H1 (cell line): ENCODE measurements around the gene RPS5. TPM values are rescaled to one million over a fixed set of nuclear protein-coding genes. Genes with fewer than 3 reads are reported as not detected.

Source experiments
- CTCF ChIA-PET: fragments of 300-600 bp; sonication (Branson Sonifier 250); formaldehyde crosslinking; loops from one replicate; lab custom pipeline; 2021; ENCODE audit not compliant: partially characterized antibody; lab: Charles Lee
- POLR2A ChIA-PET: fragments of 300-600 bp; sonication (Branson Sonifier 250); formaldehyde crosslinking; loops from one replicate; lab custom pipeline; 2021; ENCODE audit warnings: inconsistent platforms; ENCODE audit not compliant: partially characterized antibody; lab: Charles Lee
- DNase-seq, 2 experiments: peaks; one replicate each; pipeline versions ENCODE4 v3.0.0 to v3.0.0-alpha.2; 2010 to 2022; ENCODE audit warnings: low spot score in 2 of 2, low read depth in 1 of 2, mixed read lengths in 1 of 2
- FAIRE-seq: peaks from 2 replicates; lab custom pipeline; 2011; peaks lifted over from hg19 to GRCh38; lab: Jason Lieb, UNC
- H2AFZ ChIP-seq: 2 replicates; pipeline ENCODE4 v1.8.1; 2012; ENCODE audit warnings: low read length, inconsistent platforms
- H2AK5ac ChIP-seq: 2 replicates; pipeline ENCODE4 v1.6.1; 2013; ENCODE audit warnings: low read depth, low read length
- H2BK120ac ChIP-seq: replicated peaks from 2 replicates; pipeline ENCODE3; 2013; ENCODE audit warnings: low read depth, low read length, inconsistent platforms
- H2BK12ac ChIP-seq: 2 replicates; pipeline ENCODE4 v1.6.1; 2013; ENCODE audit warnings: low read depth, low read length
- H2BK15ac ChIP-seq: 2 replicates; pipeline ENCODE4 v1.6.1; 2013; ENCODE audit warnings: low read length
- H2BK20ac ChIP-seq: 2 replicates; pipeline ENCODE4 v1.6.1; 2013; ENCODE audit warnings: low read length
- H2BK5ac ChIP-seq: 2 replicates; pipeline ENCODE4 v1.6.1; 2013; ENCODE audit warnings: low read depth, low read length
- H3K14ac ChIP-seq: 2 replicates; pipeline ENCODE4 v1.6.1; 2013; ENCODE audit warnings: inconsistent platforms; ENCODE audit not compliant: insufficient read length
- H3K18ac ChIP-seq: 2 replicates; pipeline ENCODE4 v1.6.1; 2013; ENCODE audit warnings: low read length; ENCODE audit errors: extremely low read depth
- H3K23ac ChIP-seq: 2 replicates; pipeline ENCODE4 v1.6.1; 2013; ENCODE audit warnings: inconsistent platforms; ENCODE audit not compliant: insufficient read length
- H3K23me2 ChIP-seq: 2 replicates; pipeline ENCODE4 v1.6.1; 2013; ENCODE audit warnings: low read depth, low read length
- H3K27ac ChIP-seq: 2 replicates; pipeline ENCODE4 v1.6.1; 2011; ENCODE audit warnings: low read depth, low read length, inconsistent platforms
- H3K27me3 ChIP-seq, 4 experiments: replicated peaks in 1 of 4; 1 replicate in 1 of 4; 2 replicates in 3 of 4; pipeline versions ENCODE4 v1.6.1 to v1.8.1; 2011 to 2013; ENCODE audit warnings: low read length in 3 of 4, mild to moderate bottlenecking in 3 of 4, inconsistent platforms in 2 of 4, mixed read lengths in 2 of 4, moderate library complexity in 1 of 4; ENCODE audit not compliant: control insufficient read depth in 3 of 4, insufficient read depth in 3 of 4; ENCODE audit errors: extremely low read depth in 1 of 4
- H3K36me3 ChIP-seq, 4 experiments: 2 replicates each; pipeline versions ENCODE4 v1.6.1 to v1.8.1; 2011 to 2013; ENCODE audit warnings: mild to moderate bottlenecking in 4 of 4, low read length in 3 of 4, moderate library complexity in 2 of 4, control low read depth in 1 of 4, inconsistent platforms in 1 of 4; ENCODE audit not compliant: insufficient read depth in 4 of 4, control insufficient read depth in 2 of 4
- H3K4ac ChIP-seq: replicated peaks from 2 replicates; pipeline ENCODE3; 2013; ENCODE audit warnings: low read length, low read depth, mixed read lengths, inconsistent platforms; ENCODE audit not compliant: insufficient read length
- H3K4me1 ChIP-seq, 4 experiments: replicated peaks in 1 of 4; 1 replicate in 1 of 4; 2 replicates in 3 of 4; pipeline versions ENCODE4 v1.6.1 to v1.8.1; 2011 to 2013; ENCODE audit warnings: low read length in 3 of 4, inconsistent platforms in 2 of 4, mixed read lengths in 1 of 4; ENCODE audit not compliant: insufficient read depth in 4 of 4, control insufficient read depth in 3 of 4
- H3K4me2 ChIP-seq, 2 experiments: 2 replicates each; pipeline versions ENCODE4 v1.6.1 to v1.8.1; 2011 to 2013; ENCODE audit warnings: low read depth in 2 of 2, low read length in 2 of 2, control low read depth in 1 of 2, inconsistent platforms in 1 of 2, mild to moderate bottlenecking in 1 of 2; ENCODE audit not compliant: insufficient read depth in 1 of 2
- H3K4me3 ChIP-seq, 4 experiments: fragments of 200-600, 300-600 bp in 1 of 4; sonication (generic), shearing (Covaris generic), sonication (Bioruptor Twin) in 1 of 4; 2 replicates each; pipeline versions ENCODE4 v1.5.1 to v1.8.1; 2011 to 2016; ENCODE audit warnings: low read length in 4 of 4, low read depth in 3 of 4, control low read depth in 2 of 4, inconsistent platforms in 2 of 4, mild to moderate bottlenecking in 2 of 4, mixed read lengths in 1 of 4, moderate library complexity in 1 of 4; ENCODE audit not compliant: insufficient read depth in 2 of 4; ENCODE audit errors: extremely low read depth in 1 of 4
- H3K56ac ChIP-seq: replicated peaks from 2 replicates; pipeline ENCODE3; 2013; ENCODE audit warnings: low read depth, mild to moderate bottlenecking, mixed read lengths, low read length, inconsistent platforms; ENCODE audit not compliant: insufficient read length
- H3K79me1 ChIP-seq: 2 replicates; pipeline ENCODE4 v1.6.1; 2013; ENCODE audit warnings: low read depth, low read length, control low read depth
- H3K79me2 ChIP-seq, 2 experiments: 2 replicates each; pipeline versions ENCODE4 v1.6.1 to v1.8.1; 2012 to 2013; ENCODE audit warnings: low read length in 2 of 2, mild to moderate bottlenecking in 2 of 2, inconsistent platforms in 1 of 2; ENCODE audit not compliant: insufficient read depth in 2 of 2, control insufficient read depth in 1 of 2
- H3K9ac ChIP-seq, 4 experiments: replicated peaks in 1 of 4; 1 replicate in 1 of 4; 2 replicates in 3 of 4; pipeline versions ENCODE4 v1.6.1 to v1.8.1; 2011 to 2013; ENCODE audit warnings: low read depth in 3 of 4, low read length in 3 of 4, control low read depth in 2 of 4, mild to moderate bottlenecking in 2 of 4, moderate library complexity in 2 of 4, inconsistent platforms in 1 of 4; ENCODE audit errors: extremely low read depth in 1 of 4
- H3K9me3 ChIP-seq, 2 experiments: 2 replicates each; pipeline versions ENCODE4 v1.6.1 to v1.8.1; 2012 to 2013; ENCODE audit warnings: mild to moderate bottlenecking in 2 of 2, moderate library complexity in 2 of 2, control low read depth in 1 of 2, inconsistent platforms in 1 of 2, low read depth in 1 of 2, low read length in 1 of 2, mixed read lengths in 1 of 2; ENCODE audit not compliant: insufficient read depth in 2 of 2
- H4K20me1 ChIP-seq, 2 experiments: replicated peaks in 1 of 2; 2 replicates each; pipeline versions ENCODE3 to v1.8.1; 2011 to 2013; ENCODE audit warnings: inconsistent platforms in 2 of 2, low read length in 2 of 2, mild to moderate bottlenecking in 1 of 2; ENCODE audit not compliant: insufficient read depth in 2 of 2, control insufficient read depth in 1 of 2
- H4K5ac ChIP-seq: 2 replicates; pipeline ENCODE4 v1.6.1; 2013; ENCODE audit warnings: low read length, low read depth, mixed read lengths, inconsistent platforms; ENCODE audit not compliant: insufficient read length
- H4K8ac ChIP-seq: 2 replicates; pipeline ENCODE4 v1.8.0; 2013; ENCODE audit warnings: mild to moderate bottlenecking, moderate library complexity, low read length, inconsistent platforms; ENCODE audit not compliant: insufficient read depth; ENCODE audit errors: extremely low read depth
- H4K91ac ChIP-seq: replicated peaks from 2 replicates; pipeline ENCODE3; 2013; ENCODE audit warnings: low read length, mixed read lengths, inconsistent platforms; ENCODE audit not compliant: insufficient read length
- ASH2L ChIP-seq: fragments of 200-600, 300-600 bp; sonication (generic); IDR thresholded peaks from one replicate; pipeline ENCODE4 v1.7.1; 2017; ENCODE audit warnings: low read length
- BCL11A ChIP-seq, 2 experiments: IDR thresholded peaks; one replicate each; pipeline ENCODE4 v1.6.1; 2011; ENCODE audit warnings: low read depth in 2 of 2, low read length in 2 of 2, mild to moderate bottlenecking in 2 of 2
- EGR1 ChIP-seq: IDR thresholded peaks from 2 replicates; pipeline ENCODE4 v1.6.1; 2011; ENCODE audit warnings: low read depth, low read length, borderline replicate concordance
- GTF2F1 ChIP-seq: IDR thresholded peaks from 2 replicates; pipeline ENCODE4 v1.6.1; 2012; ENCODE audit warnings: low read depth, low read length, improper control_type of control experiment, borderline replicate concordance
- JUND ChIP-seq: IDR thresholded peaks from 2 replicates; pipeline ENCODE4 v1.6.1; 2011; ENCODE audit warnings: mild to moderate bottlenecking, improper control_type of control experiment, low read length
- KDM4A ChIP-seq: IDR thresholded peaks from one replicate; pipeline ENCODE4 v1.7.1; 2012; ENCODE audit warnings: low read depth, mild to moderate bottlenecking, moderate library complexity, low read length, inconsistent platforms; ENCODE audit not compliant: severe bottlenecking
- NRF1 ChIP-seq: IDR thresholded peaks from 2 replicates; pipeline ENCODE4 v1.6.1; 2011; ENCODE audit warnings: mild to moderate bottlenecking, low read depth, low read length, improper control_type of control experiment
- POU5F1 ChIP-seq: IDR thresholded peaks from 2 replicates; pipeline ENCODE4 v1.6.1; 2011; ENCODE audit warnings: low read depth, mild to moderate bottlenecking, low read length, moderate library complexity
- SIX5 ChIP-seq: IDR thresholded peaks from 2 replicates; pipeline ENCODE4 v1.6.1; 2011; ENCODE audit warnings: mild to moderate bottlenecking, low read depth, low read length
- WGBS, 2 experiments: shearing (Covaris generic) in 1 of 2; methylation state at CpG; one replicate each; pipeline versions ENCODE4 v1.1.6 to v1.1.7; 2013 to 2015; ENCODE audit warnings: low lambda C conversion rate in 2 of 2, mixed read lengths in 2 of 2, inconsistent platforms in 1 of 2, low coverage in 1 of 2, missing lambda C conversion rate in 1 of 2; ENCODE audit not compliant: insufficient replicate concordance in 2 of 2, insufficient coverage in 1 of 2, insufficient read length in 1 of 2; ENCODE audit errors: extremely low coverage in 1 of 2, missing lambda C conversion rate in 1 of 2; 5-methylcytosine and 5-hydroxymethylcytosine counted together
- polyA plus RNA-seq, 7 experiments: library from polyadenylated mRNA; depleted of rRNA in 3 of 7; stranded (reverse) in 5 of 7; unstranded in 2 of 7; fragments of >200 nt in 5 of 7; fragments of 200-250 nt in 2 of 7; gene quantifications; 1 replicate in 5 of 7; 2 replicates in 1 of 7; 4 replicates in 1 of 7; pipeline versions ENCODE4 v1.2.1 to v1.2.3, GENCODE V29; 2011 to 2013; ENCODE audit warnings: missing spikeins in 2 of 7, mixed read lengths in 2 of 7
- total RNA-seq: library from RNA; stranded (reverse); fragmentation: NEBNext Ultra II Directional; extraction: Animal tissue kit (Norgen Biotek cat#: 25700); gene quantifications from 2 replicates; pipeline ENCODE4 v1.2.1, GENCODE V29; 2021
- TF ChIP-seq, protein P1 (sequence below): IDR thresholded peaks from 2 replicates; pipeline ENCODE4 v1.6.1; 2011; ENCODE audit warnings: low read length, improper control_type of control experiment

RPS5 gene
- total and polyA plus RNA-seq, 2 of the 8 experiments (the other 6 are each of a cell fraction or from before 2014, with no cell fraction given), result 1,557 to 5,731 TPM

DNA sequence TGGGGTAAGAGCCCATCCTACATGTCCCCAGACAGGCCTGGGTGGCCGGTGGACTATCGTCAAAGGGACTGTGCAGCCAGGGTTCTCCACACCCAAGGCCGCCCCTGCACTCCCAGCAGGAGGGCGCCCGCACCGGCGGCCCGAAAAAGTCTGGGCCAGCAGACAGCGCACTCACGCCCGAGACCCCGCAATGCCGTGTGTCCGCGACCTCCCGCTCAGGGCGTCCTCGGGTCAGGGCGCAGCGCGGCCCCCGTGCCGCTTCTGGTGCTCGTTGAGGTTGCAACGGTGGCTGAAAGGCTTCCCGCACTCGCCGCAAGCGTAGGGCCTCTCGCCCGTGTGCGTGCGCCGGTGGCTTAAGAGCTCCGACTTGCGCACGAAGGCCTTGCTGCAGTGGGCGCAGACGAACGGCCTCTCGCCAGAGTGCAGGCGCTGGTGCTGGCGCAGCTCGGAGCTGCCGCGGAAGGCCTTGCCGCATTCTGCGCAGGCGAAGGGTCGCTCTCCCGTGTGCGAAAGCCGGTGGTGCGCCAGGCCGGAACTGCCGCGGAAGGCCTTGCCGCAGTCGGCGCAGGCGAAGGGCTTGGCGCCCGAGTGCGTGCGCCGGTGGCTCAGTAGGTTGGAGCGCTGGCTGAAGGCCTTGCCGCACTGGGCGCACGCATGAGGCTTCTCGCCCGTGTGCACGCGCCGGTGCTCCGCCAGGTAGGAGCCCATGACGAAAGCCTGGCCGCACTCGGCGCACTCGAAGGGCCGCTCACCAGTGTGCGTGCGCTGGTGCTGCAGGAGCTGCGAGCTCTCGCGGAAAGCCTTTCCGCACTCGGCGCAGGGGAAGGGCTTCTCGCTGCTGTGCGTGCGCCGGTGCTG, 30.9 kb upstream of the RPS5 start:
- no peak for FAIRE-seq
- no peak overlapping the region for H3K23ac ChIP-seq
- no peak overlapping the region for H3K56ac ChIP-seq
- H2AFZ ChIP-seq, result no peak overlapping the region
- no peak overlapping the region for H2BK5ac ChIP-seq
- H4K91ac ChIP-seq, result no peak overlapping the region
- no peaks in the 10 kb centered on the region for H3K79me2 ChIP-seq
- TF ChIP-seq KDM4A, result no peak
- TF ChIP-seq POU5F1, result no peak
- TF ChIP-seq NRF1, result no peak
- TF ChIP-seq EGR1, result no peak
- no peak for TF ChIP-seq JUND
- TF ChIP-seq, protein P1, sequence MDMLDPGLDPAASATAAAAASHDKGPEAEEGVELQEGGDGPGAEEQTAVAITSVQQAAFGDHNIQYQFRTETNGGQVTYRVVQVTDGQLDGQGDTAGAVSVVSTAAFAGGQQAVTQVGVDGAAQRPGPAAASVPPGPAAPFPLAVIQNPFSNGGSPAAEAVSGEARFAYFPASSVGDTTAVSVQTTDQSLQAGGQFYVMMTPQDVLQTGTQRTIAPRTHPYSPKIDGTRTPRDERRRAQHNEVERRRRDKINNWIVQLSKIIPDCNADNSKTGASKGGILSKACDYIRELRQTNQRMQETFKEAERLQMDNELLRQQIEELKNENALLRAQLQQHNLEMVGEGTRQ, result no peak
- no peak for TF ChIP-seq ASH2L
- TF ChIP-seq SIX5, result no peak
- TF ChIP-seq GTF2F1, result no peak
- no peak for TF ChIP-seq BCL11A (IDR thresholded peaks at IDR 0.05; ENCODE audit: low read depth in 2 of 2, low read length in 2 of 2)
- TF ChIP-seq, all 59 proteins: peak for 0
- Histone ChIP-seq H3K36me3 (no peaks in the 10 kb centered on the region), H3K23me2 (no peaks in the 10 kb centered on the region), H2BK20ac (no peak overlapping the region), H4K8ac (no peak overlapping the region; the same call in 1 of the 2 replicates), H4K20me1 (peaks cover 0 to 3% of the 10 kb centered on the region in 2 experiments), H3K79me1 (no peaks in the 10 kb centered on the region), H3K4me3 (no peak overlapping the region), H2BK12ac (peak overlapping the region; percentile 9; the same call in 1 of the 2 replicates), H3K27me3 (no peaks in the 10 kb centered on the region), H3K4me1 (peaks cover 0 to 6% (median under 1%) of the 10 kb centered on the region in 4 experiments; a peak in 2 of 7 replicates), H3K14ac (no peak overlapping the region), H3K9me3 (no peaks in the 10 kb centered on the region), H4K5ac (no peak overlapping the region), H3K27ac (no peak overlapping the region; the same call in 1 of the 2 replicates), H3K4me2 (no peak overlapping the region), H3K18ac (no peak overlapping the region; the same call in 1 of the 2 replicates), H2BK120ac (no peak overlapping the region), H2BK15ac (no peak overlapping the region), H2AK5ac (no peak overlapping the region), H3K9ac (no peak overlapping the region), H3K4ac (no peak overlapping the region)
- 97% methylated on average over 59 of the region's 94 CpGs; no CpG with 5 or more reads in 1 of the 2 experiments for WGBS, 2 experiments
- POLR2A ChIA-PET, result interaction anchor here (1.1 to 2.8 kb wide), 12 partner anchors 8 to 163 kb away, joined by 3 to 14 read pairs (median 4); partner anchors contain the start of genes ZBTB45 and ZNF544
- CTCF ChIA-PET, result interaction anchor here (0.8 to 2.7 kb wide), 6 partner anchors 9 to 135 kb away, joined by 3 to 11 read pairs (median 4); no protein-coding TSS in a partner anchor
- DNase-seq, result no peak
